Hepatocyte (in vitro differentiated cells): ENCODE results near the gene PCBP1.

Experiments
- CTCF ChIP-seq: fragments of 200-600 bp; sonication (generic); IDR thresholded peaks from 2 replicates; pipeline ENCODE4 v1.5.1; 2016; ENCODE audit warnings: antibody characterized with exemption, mild to moderate bottlenecking; ENCODE audit not compliant: poor library complexity
- EZH2phosphoT487 ChIP-seq: fragments of 200-600 bp; sonication (generic); IDR thresholded peaks from one replicate; pipeline ENCODE4 v1.6.1; 2018; ENCODE audit warnings: antibody characterized with exemption, mild to moderate bottlenecking, low read depth, moderate library complexity; ENCODE audit not compliant: unreplicated experiment, severe bottlenecking

- TF ChIP-seq EZH2phosphoT487 (no peak), CTCF (no peak)
Measured at GRCh38 chr2:70080610-70081200, 6.6 kb upstream of the PCBP1 start.
